ENCODE measurements around the gene UBE2O.
"Not testable (repeated sequence)": the region's sequence is repeated elsewhere in the genome, so short reads cannot be mapped to it uniquely, and the experiment has no call there.

UBE2O gene

DNA sequence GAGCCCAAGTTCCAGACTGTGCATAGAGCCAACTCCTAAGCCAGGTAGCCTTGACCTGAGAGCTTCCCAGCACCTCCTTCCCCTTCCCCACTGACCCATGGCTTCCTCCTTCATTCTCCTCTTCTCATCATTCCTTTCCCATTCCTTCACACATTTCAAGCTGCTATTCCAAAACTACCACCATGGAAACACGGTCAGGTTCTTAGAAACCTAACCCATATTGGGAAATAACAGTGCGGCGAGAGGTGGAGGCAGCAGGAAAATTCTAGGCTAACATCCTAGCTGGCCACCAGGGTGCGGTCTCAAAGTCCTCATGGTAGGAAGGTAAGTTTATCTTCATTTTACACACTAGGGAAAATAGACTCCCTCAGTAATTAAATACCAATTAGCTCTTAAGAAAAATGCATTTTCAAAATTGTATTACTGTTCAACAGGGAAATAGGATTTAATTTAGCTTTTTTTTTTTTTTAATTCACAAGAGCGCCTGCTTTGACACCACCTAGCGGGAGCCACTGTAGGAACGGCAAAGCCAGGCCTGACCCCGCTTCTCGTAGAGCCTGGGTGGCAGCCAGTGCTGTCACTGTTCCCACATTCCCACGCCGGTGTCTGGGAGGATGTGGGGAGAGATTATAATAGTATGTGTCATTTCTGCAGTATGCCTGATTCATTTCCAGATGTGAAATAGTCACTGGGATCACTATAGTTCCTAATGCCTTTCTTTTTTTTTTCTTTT, 82.5 kb downstream of the UBE2O start:
- DNase-seq (ENCODE audit: low spot score), result no peak

- DNase-seq (ENCODE audit: low spot score), result no peak
Observed at GRCh38 chr17:76369804-76370203, 83.1 kb downstream of the UBE2O start.

GRCh38 chr17:76369379-76369778, 83.6 kb downstream of the UBE2O start:
- no peak for DNase-seq (ENCODE audit: low spot score)

- no peak for DNase-seq (ENCODE audit: low spot score)
Observed at GRCh38 chr17:76368545-76368944, 84.4 kb downstream of the UBE2O start.

GRCh38 chr17:76367642-76368041, 85.3 kb downstream of the UBE2O start:
- DNase-seq (ENCODE audit: low spot score), result no peak

- DNase-seq (ENCODE audit: low spot score), result no peak
Observed at GRCh38 chr17:76366247-76366646, 86.7 kb downstream of the UBE2O start.

- DNase-seq (ENCODE audit: low spot score), result no peak
Observed at GRCh38 chr17:76365256-76365903, 87.6 kb downstream of the UBE2O start.

- DNase-seq (ENCODE audit: low spot score), result no peak
Observed at GRCh38 chr17:76363107-76363842, 89.7 kb downstream of the UBE2O start.

DNA sequence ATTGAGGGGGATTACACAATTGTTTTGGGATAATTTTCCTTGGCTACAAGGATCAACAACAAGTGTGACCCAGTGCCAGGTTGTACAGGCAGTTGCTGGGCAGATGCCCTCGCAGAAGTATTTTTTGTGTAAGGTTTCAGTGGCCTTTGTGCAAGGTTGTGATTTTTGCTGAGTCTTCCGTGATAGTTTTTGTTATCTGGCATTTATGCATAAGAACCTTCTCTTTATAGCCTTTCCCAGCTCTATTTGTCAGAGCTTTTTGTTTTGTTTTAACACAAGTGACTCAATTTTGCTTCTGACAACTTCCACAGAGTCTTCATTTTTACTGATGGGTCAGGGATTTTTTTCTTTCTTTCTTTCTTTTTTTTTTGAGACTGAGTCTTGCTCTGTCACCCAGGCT, 92.5 kb downstream of the UBE2O start:
- DNase-seq (ENCODE audit: low spot score), result no peak

DNA sequence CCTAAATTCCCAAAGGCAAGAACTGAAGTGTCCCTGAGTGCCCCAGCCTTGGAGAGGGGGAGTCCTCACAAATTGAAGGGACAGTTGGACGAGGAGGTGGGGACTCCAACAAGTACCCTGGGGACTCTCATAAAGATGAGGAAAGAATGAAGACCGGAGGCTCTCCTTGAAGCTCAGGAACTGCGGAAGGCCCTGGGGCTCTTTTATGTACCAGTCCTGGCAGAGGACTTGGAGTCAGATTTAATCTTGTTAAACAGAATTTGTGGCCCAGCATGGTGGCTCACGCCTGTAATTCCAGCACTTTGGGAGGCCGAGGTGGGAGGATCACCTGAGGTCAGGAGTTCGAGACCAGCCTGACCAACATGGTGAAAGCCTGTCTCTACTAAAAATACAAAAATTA, 93.2 kb downstream of the UBE2O start:
- DNase-seq (ENCODE audit: low spot score), result not testable (repeated sequence)

DNA sequence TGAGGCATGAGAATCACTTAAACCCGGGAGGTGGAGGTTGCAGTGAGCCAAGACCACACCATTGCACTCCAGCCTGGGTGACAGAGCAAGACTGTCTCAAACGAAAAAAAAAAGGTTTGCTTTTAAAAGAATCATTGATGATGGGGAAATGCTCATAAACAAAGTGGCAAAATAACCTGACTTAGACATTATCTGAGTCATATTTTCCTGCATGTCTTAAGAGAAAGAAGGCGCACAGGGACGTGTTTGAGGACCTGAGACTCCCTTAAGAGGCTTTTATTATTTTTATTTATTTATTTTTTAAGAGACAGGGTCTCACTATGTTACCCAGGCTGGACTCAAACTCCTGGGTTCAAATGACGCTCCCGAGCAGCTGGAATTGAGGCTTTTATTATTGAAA, 93.6 kb downstream of the UBE2O start:
- no peak for DNase-seq (ENCODE audit: low spot score)

DNA sequence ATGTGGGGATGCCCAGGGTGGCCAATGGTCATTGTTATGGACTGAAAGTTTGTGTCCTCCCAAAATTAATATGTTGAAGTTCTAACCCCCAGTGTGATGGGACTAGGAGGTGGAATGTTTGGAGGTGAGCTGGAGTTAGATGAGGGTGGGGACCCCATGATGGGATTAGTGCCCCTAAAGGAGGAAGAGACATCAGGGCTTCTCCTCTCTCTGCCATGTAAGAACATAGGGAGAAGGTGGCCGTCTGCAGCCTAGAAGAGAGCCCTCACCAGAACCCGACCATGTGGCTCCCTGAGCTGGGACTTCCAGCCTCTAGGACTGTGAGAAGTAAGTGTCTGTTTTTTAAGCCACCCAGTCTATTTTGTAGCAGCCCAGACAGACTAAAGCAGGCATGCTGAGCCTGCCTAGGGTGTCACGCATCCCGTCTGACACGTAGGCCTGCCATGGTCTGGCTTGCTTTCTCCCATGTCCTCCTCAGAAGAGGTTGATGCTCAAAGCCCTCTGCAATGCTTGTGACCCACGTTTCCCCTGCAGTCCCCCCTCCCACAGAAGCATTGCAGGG, 95.3 kb downstream of the UBE2O start:
- no peak for DNase-seq (ENCODE audit: low spot score)

- no peak for DNase-seq (ENCODE audit: low spot score)
Observed at GRCh38 chr17:76356803-76357456, 96.0 kb downstream of the UBE2O start.

GRCh38 chr17:76354747-76355310, 98.1 kb downstream of the UBE2O start:
- DNase-seq (ENCODE audit: low spot score), result no peak

DNA sequence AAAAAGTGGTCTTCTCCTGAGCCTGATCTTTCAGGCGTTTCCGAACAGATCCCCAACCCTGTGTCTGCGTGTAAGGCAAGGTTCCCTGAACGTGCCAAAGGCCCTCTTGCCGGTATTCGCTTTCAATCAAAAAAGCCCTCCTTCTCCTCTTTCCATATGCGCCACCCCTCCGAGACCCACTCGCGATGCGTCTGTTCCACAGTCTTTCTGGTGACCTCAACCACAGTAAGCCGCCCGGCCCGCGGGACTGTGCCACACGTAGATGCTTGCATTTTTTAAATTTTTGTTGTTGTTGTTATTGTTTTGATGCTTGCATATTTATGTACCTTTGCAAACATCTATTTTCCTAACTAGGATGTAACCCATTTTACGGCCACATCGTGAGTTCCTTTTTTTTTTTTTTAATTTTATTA, 98.6 kb downstream of the UBE2O start:
- no peak for DNase-seq (ENCODE audit: low spot score)

DNA sequence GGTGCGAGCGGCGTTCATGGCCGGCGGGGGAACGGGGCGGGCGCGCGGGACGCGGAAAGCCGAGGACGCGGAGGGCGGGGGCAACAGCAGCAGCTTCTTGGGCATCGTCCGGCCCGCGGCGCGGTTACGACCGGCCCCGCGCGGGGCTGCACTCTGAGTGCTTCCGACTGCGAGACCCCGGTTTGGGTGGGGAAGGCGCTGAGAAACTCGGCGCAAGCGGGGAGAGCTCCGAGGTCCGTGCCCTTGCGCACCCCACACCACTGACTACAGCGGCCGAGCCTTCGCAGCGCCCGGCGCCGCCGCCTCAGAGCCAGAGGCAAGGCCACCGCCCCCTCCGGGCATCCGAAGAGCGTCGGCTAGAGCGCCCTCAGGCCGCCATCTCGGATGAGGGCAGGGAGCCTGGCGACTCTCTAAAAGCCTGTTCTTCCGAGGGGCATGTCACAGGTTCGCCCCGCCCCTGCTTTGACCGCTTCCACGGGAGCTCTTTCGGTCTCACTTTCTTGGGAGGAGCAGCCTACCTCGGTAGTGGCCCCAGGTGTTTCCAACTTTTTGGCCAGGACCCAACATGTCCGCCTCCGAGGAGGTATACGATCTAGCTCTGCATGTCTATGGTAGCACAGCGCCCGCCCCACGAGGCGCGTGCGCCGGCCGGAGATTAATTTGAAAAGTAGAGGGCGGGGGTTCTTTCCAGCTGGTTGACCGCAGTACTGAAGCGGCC, 99.2 kb downstream of the UBE2O start, which contains the start of gene PRPSAP1:
Gene PRPSAP1 (minus strand): TSS at position 318 of the 718 bp plus-strand sequence. CDS start 213 bp downstream, at position 105.
- peak; percentile 80 for DNase-seq (ENCODE audit: low spot score)

DNA sequence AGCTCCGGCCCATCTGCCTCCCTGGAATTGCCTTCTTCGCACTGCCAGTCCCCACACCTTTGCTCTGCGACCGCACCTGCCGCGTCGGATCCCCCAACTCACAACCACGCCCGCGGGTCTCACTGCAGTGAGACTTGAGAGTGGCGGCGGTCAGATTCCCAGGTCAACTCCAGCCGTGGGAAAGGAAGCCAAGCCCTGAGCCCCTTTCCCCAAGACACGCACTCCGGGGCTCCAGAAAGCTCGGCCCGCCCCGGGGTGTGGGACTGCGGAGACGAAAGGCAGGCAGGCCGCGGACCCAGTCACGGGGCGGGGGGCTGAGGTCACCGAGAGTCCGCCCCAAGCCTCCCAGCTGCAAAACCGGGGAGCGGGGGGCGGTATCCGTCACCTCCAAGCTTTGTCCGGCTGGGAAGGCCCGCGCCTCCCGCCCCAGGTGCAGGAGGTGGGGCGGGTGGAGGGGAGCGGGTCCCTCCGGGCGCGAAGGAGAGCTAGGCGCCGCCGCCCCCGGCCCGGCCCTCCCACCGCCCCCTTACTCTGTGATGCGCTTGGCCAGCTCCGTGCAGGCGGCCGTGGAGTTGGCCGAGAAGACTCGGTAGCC, 99.9 kb downstream of the UBE2O start:
- peak; percentile 40 for DNase-seq (ENCODE audit: low spot score)

DNA sequence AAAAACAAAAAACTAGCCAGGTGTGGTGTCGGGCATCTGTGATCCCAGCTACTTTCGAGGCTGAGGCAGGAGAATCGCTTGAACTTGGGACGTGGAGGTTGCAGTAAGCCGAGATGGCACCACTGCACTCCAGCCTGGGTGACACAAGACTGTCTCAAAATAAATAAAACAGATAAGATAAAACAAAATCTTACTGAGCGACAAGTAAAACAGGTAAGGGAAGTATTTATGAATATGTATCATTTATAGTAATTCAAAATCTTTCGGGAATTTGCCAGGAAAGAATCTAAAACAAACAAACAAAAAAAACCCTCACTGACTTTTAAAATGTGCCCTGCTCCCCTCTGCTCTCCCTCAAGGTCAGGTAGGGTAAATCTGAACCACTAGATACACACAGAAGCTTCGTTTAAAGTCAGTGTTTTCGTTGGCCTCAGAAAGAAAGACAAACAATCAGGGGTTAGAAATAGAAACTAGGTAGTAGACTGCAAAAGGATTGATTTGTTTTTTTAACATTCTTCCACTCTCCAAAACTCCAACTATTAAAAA, 101.4 kb downstream of the UBE2O start:
- DNase-seq (ENCODE audit: low spot score), result peak; percentile 50

GRCh38 chr17:76350463-76350862, 102.5 kb downstream of the UBE2O start:
- no peak for DNase-seq (ENCODE audit: low spot score)

DNA sequence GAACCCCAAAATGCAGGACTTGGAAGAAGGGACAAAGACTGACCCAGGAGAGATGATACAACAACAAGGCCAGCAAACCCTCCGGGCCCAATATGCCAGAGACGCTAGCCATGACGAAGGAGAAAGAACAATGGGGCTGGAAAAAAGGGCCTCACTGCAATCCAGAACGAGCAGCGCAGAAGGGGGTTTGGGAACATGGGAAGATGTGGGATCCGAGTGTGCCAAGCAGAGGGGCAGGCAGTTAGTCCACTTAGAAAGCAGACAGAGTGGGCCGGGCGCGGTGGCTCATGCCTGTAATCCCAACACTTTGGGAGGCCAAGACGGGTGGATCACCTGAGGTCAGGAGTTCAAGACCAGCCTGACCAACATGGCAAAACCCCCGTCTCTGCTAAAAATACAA, 106.0 kb downstream of the UBE2O start:
- not testable (repeated sequence) for DNase-seq (ENCODE audit: low spot score)
